Stimulated activated CD4-positive, alpha-beta T cell treated with anti-CD3 and anti-CD28 coated beads, Interleukin-1b, Interleukin-23, amount 100 ng/mL, for 48 hours (primary cell): ENCODE results near the gene KDM2B.
"Not testable (repeated sequence)": the region's sequence is repeated elsewhere in the genome, so short reads cannot be mapped to it uniquely, and the experiment has no call there.

Experiments used
- DNase-seq: peaks from one replicate; pipeline ENCODE4 v3.0.0-alpha.2; 2020

Gene KDM2B

DNA sequence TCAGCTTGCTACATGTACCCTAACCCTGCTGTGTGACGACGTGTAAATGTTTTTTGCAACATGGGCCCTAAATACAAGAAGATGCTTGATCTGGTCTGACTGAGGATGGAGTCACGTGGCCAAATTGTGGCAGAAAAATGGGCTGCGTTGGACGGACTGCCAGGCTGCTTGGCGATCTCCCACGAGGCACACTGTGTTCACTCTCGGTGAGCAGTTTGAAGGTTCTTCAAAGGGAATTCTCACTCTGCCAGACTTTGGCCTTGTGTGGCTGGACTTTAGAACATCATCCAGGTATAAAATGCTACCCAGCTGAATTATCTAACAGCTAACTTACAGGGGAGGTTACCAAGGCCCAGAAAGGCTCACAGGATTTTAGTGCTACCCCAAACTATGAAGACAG, 85.1 kb downstream of the KDM2B start:
- no peak for DNase-seq

DNA sequence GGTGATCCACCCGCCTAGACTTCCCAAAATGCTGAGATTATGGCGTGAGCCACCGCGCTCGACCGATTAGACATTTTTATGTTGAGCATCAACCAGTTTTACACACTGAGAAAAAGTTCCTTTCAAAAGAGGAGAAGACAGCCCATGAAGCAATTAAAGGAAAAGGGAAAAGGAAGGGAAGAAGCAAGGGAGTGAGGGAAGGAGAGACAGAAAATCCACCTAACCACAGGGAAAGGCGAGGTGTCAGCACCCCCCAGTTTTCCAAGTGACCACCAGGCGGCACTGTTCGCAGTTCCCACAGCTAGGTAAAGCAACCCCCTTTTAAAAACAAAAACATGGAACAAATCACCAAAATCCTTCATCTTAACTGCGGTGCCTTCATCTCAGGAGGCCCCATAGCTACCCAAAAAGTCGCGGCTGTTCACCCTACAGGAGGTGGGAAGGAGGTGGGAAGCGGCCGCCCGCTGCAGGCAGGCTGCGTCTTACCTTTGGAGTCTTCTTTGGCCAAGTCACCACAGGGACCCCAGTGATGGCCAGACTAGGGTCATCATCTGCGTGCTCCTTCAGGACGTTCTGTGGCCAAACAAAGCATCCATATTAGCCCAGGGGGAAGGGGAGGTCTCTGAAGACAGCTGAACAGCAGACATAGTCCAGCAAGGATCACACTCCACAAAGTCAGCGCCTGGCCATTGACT, 86.6 kb downstream of the KDM2B start:
- DNase-seq = peak; percentile 50

DNA sequence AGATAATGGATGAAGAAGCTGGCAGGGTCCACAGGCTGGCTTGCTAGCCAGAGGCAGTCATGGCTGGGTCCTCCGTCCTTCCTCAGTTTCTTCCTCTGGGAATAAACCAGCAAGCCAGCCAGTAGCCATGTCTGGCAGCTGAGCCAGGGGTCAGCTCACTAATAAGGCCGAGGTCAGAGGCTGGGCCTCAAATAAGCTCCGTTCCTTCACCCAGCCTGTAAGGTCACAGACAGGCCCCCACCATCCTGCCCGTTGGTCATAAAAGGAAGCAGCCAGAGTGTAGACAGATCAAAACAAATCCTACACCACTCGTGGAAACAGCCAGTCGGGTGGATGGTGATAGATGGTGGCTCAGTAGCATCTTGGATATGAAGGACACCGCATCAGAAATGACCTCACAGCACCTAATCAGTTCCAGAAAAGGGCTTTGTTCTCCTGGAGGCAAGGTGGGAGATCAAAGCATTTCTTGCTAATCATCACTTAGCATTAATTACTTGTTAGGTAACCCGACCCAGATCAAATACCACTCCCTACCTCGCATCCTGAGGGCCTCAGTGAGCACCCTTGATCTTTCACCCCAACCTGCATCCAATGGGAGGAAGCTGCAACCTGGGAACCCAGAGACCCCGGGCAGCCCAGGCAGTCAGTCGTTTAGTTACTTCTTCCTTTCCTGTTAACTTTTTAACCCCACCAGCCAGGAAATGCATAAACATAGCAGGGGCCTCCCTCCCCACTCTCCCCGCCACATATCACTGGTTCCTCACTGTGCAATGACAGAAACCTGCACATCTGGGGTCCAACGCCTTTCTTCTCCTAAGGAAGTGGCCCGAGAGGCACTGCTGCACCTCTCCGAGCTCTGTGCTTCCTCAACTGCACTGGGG, 90.2 kb downstream of the KDM2B start:
- no peak for DNase-seq

DNA sequence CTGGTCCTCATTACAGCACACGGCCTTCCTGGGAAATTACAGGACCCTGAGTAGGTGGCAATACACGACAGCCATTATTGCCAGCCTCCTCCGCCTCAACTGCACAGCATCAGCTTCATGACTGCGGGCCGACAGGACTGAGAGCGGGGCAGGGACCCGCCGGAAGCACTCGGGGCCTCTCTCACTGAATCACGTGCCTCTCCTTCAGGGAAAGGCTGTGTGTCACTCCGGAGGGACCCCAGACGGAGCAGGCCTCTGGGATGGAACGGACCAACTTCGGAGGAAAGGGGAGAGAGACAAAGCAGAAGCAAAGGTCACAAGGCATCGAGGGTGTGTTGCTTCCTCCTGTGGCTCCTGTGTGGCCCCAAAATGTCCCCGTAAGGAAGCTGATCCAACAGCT, 90.9 kb downstream of the KDM2B start:
- DNase-seq = no peak

DNA sequence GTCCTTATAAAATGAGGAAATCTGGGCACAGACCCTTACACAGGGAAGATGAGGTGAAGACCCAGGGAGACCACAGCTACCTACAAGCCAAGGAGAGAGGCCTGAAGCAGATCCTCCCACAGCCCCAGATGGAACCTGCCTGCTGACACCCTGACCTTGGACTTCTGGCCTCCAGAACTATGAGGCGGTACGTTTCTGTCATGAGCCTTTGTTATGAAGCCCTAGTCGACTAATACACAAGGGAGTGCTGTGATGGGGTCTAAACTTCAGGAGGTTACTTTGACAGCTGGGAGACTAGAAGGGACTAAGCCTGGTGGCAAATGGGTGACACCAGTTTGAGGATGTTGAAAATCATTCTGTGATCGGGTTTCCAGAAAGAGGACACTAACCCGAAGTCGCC, 95.9 kb downstream of the KDM2B start:
- no peak for DNase-seq

DNA sequence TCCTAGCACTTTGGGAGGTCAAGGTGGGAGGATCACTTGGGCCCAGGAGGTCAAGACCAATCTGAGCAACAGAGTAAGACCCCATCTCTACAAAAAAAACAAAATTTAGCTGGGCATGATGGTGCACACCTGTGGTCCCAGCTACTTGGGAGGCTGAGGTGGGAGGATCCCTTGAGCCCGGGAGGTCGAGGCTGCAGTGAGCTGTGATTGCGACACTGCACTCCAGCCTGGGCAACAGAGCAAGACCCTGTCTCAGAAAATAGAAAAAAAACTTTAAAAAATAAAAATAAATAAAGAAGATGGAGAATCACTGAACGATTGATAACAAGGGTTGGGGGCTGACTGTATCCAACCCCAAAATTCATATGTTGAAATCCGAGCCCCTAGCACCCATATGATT, 96.3 kb downstream of the KDM2B start:
- DNase-seq = not testable (repeated sequence)

DNA sequence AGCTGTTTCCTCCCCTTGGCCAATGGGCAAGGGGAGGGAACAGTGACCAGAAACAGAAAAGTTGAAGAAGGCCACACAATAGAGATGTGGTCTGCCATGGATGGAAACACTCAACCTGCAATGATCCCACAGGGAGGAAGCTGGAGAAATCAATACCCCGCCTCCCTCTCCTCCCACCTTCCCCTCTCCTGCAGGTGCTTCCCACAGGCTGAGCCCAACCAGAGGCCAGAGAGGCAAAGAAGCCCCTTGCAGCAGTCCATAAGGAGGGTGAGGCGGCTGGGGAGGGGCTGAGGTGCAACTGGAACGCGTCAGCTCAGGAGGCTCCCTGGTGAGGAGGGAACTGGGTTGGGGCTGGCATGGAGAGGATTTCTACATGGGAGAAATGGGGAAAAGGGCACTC, 96.9 kb downstream of the KDM2B start:
- no peak for DNase-seq

DNA sequence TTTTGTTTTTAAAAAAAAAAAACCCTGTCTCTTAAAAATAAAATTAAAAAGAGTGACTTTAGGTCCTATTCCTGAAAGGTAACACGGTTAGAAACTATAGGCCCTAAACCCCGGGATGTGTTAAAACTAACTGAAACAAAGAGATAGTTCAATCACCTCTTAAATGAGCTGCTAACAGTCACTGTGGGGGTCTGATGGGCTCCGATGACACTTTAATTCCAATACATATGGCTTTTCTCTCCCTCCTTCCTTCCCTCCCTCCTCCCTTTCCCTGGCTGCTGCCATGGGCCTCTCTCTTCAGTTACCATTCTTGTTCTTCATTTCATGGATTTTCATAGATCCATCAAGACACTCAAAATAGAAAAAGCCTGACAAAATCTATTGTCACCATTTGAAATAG, 104.3 kb downstream of the KDM2B start:
- no peak for DNase-seq

DNA sequence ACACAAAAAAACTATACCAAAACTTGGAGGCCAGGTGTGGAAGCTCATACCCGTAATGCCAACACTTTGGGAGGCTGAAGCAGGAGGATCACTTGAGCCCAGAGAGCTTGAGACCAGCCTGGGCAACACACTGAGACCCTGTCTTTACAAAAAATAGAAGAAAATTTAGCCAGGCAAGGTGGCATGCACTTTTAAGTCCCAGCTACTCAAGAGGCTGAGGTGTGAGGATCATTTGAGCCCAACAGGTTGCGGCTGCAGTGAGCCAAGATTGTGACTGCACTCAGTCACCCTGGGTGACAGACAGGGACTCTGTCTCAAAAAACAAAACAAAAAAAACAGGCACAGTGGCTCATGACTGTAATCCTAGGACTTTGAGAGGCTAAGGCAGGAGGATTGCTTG, 105.5 kb downstream of the KDM2B start:
- no peak for DNase-seq

DNA sequence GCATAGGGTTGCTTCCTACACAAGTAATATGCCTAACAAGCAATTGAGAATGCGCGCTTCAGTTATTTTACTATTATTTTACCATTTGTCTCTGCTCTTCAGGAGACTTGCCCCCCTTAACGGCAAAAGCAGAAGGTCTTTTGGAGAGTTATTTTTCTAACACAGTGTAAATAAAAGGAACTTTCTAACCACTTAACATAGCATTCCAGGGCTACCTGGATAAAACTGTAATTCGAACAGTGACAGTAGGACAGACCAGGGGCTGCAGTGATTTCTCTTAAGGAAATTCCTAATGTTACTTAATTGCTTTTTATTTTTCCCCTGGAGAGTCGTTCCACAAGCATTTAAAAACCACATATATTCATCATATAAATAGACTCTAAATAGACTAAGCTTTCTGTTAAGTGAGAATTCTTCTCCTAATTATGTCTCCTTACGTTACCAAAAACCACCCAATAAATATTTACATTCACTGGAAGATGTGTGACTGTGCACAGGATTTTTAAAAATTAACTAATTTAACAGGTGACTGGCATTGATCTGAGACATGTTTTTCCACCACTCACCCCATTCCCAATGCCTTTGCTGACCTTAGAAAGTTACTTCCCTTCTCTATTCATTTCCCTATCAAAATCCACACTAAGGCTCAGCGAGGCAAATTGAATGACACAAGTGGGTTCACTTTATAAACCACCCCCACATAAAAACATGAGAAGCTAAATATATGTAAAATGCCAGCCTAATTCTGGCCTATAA, 108.5 kb downstream of the KDM2B start:
- DNase-seq = no peak

DNA sequence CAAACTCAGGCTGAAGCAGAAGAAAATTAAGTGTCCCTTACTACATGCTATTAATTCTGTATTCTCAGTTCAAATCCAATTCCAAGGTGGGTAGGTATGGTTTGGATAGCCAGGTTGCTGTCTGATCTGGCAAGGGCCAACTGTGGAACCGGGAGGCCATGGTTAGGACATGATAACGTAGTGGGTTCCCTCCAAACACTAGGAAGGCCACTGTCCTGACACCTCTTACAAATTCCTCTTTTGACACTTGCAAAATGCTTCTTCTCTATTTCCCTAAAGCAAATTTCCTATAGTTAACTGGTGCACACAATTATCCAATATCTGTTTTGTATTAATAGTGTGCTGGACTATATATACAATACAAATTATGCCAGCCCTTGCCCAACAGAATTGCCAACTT, 110.1 kb downstream of the KDM2B start:
- no peak for DNase-seq

DNA sequence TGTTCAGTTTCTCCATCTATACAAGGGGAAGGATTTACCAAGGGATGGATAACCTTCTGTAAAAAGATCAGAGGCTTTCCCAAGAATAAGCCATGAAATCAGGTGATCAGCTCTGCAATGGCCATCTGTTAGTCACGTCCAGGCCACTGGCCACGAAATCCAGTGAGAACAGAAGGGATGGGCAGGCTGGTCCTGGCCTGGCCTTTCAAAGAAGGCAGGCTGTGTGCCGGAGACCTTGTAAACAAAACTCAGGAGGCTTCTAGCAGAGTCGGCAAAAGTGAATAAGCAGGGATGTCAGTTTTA, 112.4 kb downstream of the KDM2B start:
- DNase-seq = no peak

DNA sequence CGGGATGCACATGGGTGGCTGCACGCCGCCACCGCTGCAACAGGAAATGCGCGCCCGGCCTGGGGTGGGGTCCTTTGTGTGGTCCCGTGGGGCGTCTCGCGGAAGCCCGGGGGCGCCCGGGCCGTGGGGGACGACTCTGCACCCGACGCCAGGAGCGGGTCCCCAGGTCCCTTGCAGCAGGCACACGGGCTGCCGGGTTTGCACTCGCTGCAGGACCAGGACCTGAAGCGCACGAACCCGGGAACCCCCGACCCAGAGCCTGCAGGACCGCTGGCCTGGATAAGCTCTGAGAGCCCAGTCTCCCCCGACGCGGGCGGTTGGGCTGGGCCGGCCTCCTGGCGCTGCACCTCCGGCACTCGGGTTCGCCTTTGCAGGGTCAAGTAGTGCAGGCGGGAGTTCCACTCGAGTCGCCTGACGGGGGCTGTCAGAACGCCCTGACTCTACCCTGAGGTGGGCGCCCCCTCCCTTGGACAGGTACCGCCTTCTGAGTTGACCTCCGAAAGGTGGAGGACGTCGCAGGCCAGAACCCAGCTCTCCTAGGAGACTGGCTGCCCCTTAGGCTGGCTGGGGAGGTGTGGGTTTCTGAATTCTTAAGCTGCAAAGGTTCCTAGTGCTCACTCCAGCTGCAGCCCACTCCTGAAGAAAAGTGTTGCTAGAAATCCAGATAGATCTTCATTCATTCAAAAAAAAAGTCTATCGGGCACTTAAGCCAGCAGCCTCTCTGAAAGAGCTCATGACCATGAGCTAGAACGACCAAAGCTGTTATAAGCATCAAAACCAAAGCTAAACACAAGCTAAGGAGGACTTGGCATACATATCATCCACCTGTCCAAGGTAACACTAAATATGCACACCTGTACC, 113.0 kb downstream of the KDM2B start:
- DNase-seq = no peak

DNA sequence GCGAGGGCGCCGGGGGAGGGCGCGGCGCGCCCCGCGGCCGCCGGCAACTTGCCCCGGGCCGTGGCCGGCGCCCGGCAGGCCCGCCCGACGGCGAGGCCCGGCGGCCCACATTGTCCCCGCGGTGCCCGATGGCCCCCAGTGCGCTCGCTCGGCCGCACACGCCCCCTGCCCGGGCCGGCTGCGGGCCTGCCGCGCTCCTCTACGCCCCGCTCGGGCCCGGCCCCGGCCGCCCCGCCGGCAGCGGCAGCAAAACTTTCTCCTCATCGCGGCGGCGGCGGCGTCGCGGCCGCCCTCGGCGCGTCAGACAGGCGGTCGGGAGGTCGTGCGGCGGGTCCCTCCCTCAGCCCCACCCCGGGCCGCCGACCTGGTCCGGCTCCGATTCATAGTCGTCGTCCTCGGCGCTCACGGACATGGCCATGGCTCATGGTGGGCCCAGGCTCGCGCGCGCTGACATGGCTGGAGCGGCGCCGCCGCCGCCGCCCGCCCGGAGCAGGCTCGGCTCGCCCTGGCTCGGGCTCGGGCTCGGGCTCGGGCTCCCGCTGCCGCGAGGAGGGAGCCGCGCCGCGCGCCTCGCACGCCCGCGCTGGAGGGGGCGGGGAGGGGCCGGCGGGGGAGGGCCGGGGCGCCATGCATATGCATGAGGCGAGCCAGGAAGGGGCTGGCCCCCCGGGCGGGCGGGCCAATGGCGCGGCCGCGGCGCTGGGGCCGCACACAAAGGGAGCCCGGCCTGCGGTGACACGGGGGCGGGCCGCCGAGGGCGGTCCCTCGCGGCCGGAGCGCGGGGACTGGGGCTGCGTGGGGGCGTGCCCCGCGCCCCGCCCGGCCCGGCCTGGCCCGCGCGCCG, 113.8 kb downstream of the KDM2B start:
- peak; percentile 87 for DNase-seq

DNA sequence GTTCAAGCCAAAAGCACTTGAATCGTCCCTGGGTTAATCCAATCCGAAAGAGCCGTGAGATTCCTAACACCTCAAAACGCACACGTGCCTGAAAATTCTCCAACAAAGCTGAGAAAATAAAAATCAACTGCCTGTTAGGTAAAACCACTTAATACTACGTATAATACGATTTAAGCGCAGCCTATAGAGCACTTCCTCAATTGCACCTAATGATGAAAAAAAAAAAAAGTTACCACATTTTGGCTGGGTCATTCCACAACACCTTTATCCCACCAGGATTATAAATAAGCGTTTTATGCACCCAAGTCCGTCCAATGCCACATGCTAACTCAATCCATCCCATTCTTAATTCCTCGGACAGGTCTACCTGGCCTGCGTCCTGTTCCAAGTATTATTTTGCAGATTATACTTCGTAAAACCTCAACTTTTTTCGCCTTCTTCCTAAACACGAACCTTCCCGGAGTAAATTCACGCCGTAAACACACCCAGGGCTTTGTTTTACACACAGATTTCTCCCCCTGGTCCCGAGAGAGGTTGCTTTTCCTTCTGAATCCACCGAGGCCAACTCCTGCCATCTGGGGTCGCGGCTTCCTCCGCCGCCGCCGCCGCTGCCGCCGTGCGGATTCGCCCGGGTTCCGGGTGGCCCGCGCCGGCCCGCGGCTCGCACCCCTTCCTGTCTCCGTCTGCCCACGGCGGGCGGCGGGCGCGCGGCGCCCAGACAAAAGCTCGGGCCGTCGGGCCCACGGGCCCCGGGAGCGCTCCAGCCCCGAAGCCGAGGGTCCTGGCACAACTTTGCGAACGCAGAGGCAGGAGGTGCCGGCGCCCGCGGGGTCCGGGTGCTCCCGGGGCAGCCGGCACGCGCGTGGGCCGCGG, 114.7 kb downstream of the KDM2B start:
- peak; percentile 33 for DNase-seq

DNA sequence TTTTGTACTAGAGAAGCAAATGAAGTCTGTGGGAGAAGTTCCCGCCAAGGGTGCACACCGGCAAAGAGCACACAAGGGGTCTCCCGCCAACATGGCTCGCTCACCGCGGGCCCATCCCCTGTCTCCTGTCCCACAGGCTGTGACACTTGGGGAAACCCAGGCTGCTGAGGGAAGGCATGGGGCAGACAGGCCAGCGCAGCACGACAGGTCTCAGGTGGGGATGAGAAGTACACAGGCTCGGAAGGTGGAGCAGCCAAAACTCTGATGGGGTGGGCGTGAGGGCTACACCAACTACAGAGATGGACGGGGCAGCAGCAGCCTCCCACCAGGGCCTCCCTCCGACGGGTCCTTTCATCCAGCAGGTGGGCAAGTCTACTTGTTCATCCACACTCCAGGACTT, 116.5 kb downstream of the KDM2B start:
- DNase-seq = no peak

DNA sequence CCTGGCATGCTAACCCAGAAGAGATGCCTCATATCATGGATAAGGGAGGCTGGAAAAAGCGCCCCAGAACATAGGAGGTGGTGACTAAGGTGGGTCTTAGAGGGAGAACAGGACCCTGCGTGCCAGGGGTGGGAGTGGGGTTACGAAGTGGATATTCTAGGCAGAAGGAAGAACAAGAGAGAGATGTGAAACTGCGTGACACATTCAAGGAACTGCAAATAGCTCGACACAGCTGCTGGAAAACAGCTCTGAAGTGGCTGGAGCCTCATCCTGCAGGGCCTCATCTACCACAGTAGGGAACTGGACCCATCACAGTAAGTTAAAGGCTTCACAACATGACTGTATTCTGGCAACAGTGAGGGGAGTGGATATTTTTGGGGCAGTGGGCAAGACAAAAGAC, 119.8 kb downstream of the KDM2B start:
- DNase-seq = no peak

DNA sequence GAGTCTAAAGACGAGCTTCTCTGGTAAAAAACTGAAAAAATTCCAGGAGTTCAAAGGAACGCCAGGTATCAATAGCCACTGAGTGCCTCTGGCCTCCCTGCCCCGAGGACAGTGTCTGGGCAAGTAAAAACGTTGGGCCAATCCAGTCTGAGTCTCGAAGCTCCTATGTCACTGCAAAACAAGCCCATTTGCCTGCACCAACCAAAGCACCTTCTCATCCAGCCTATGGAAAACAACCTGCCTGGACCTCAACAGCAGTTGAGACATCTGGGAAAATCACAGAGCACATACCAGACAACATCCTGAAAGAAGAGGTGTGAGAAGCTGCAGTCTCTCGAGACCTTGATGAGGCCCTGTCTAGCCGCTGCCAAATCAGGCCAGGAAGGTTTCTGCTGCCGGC, 124.3 kb downstream of the KDM2B start:
- no peak for DNase-seq

DNA sequence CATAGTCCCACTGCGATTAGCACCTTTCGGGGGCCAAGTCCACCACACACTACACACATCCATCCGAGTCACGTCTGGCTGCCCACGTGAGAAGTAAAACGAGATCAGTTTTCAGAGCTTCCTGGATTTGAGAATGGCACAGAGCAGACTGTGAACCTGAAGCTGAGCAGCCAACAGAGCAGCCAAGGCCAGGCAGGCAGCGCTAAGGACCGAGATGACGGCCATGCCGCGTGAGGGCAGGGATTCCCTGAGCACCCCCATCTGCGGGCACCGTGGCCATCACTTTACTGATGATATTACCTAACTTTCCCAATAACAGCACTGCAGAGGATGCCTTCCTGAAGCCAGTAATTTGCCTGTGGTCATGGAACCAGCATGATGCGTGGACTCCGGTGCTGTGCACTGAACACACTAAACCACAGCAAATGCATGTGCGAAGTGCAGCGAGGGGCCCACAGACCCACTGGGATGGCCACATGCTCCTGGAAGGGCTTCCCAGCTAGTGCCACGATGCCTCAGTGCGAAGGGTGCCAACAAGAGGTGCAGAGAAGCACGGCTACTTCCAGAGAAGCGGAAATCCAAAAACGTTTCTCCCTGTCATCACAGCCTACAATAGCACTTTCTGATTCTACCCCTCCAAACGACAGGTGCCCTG, 124.9 kb downstream of the KDM2B start:
- no peak for DNase-seq

DNA sequence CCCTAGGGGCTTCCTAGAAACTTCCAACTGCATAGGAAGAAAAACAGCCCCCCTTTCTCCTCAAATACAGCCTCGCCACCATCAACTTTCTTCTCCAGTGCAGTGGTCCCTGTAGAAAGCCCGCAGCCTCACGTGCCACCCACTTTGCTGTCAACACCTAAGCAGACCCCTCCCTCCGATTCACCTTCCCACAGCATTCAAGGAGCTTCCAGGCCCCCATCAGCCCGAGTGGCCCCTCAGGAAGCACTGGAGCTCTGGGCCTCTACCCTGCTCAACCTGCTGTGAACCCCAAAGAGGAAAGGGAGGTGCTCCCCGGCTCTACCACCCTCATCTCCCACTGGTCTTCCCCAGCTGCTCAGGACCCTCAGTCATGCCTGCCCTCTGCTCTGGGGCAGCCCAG, 125.9 kb downstream of the KDM2B start:
- no peak for DNase-seq
